HUDEP-2 (cell line): ENCODE data around the gene PEX6.
"Not testable (repeated sequence)": the region's sequence is repeated elsewhere in the genome, so short reads cannot be mapped to it uniquely, and the experiment has no call there.

ENCODE experiments used
- DNase-seq, 76 experiments: peaks; one replicate each; lab custom pipeline; 2025; ENCODE audit not compliant: unreplicated experiment in 76 of 76; lab: John Stamatoyannopoulos, UW

The PEX6 gene

GRCh38 chr6:42968126-42968701 lies 10.8 kb downstream of the PEX6 start:
- DNase-seq: no peak

- DNase-seq: no peak
Measured at GRCh38 chr6:42967228-42967627, 11.8 kb downstream of the PEX6 start.

- DNase-seq: no peak
Measured at GRCh38 chr6:42966571-42966970, 12.4 kb downstream of the PEX6 start.

- peak in 57 of 76 experiments; percentile 12 to 79 (median 54) for DNase-seq
Measured at GRCh38 chr6:42963855-42964605, 15.0 kb downstream of the PEX6 start.

GRCh38 chr6:42963179-42963854 lies 15.7 kb downstream of the PEX6 start:
- DNase-seq: no peak

- no peak for DNase-seq
Measured at GRCh38 chr6:42962502-42963178, 16.3 kb downstream of the PEX6 start.

GRCh38 chr6:42962096-42962495 lies 16.9 kb downstream of the PEX6 start:
- DNase-seq: no peak

GRCh38 chr6:42961020-42961470 lies 17.9 kb downstream of the PEX6 start:
- no peak for DNase-seq

GRCh38 chr6:42960243-42961019 lies 18.6 kb downstream of the PEX6 start, which contains the start of gene GNMT:
GNMT (plus strand) TSS chr6:42960754; CDS start chr6:42960768, 14 bp downstream.
- peak in 1 of 76 experiments; percentile 17 for DNase-seq

- DNase-seq: no peak
Measured at GRCh38 chr6:42959917-42960242, 19.1 kb downstream of the PEX6 start.

GRCh38 chr6:42958125-42958524 lies 20.9 kb downstream of the PEX6 start:
- DNase-seq: peak in 1 of 76 experiments; percentile 8

GRCh38 chr6:42954405-42954804 lies 24.6 kb downstream of the PEX6 start:
- not testable (repeated sequence) for DNase-seq

- DNase-seq: no peak
Measured at GRCh38 chr6:42952389-42952788, 26.6 kb downstream of the PEX6 start.

GRCh38 chr6:42947950-42948349 lies 31.0 kb downstream of the PEX6 start:
- DNase-seq: no peak

GRCh38 chr6:42942444-42942843 lies 36.5 kb downstream of the PEX6 start:
- DNase-seq: no peak

- DNase-seq: not testable (repeated sequence)
Measured at GRCh38 chr6:42941356-42941755, 37.6 kb downstream of the PEX6 start.

- no peak for DNase-seq
Measured at GRCh38 chr6:42940493-42941045, 38.4 kb downstream of the PEX6 start.

GRCh38 chr6:42939810-42940167 lies 39.2 kb downstream of the PEX6 start:
- DNase-seq: no peak

GRCh38 chr6:42938987-42939809 lies 39.8 kb downstream of the PEX6 start:
- no peak for DNase-seq
